ENCODE data around the gene IPO4.
A peak's percentile ranks its signal among the peaks of the same experiment; 100 is the strongest.

Gene IPO4

GRCh38 chr14:24215495-24216344 lies 27.1 kb upstream of the IPO4 start, which contains the start of gene MDP1 (continued):
- peak; percentile 74 for TF ChIP-seq ZBTB11 (tag by site-specific recombination; conservative IDR thresholded peaks at IDR 0.05; ENCODE audit: low read depth)
- no peak for TF ChIP-seq ZNF548 (tag by site-specific recombination; IDR thresholded peaks at IDR 0.05)
- TF ChIP-seq ZBTB8A (tag by site-specific recombination; IDR thresholded peaks at IDR 0.05): peak; percentile 43; the same call in 1 of the 2 replicates
- TF ChIP-seq ZNF639 (tag by site-specific recombination; IDR thresholded peaks at IDR 0.05): peak; percentile 81
- no peak for TF ChIP-seq ATF2 (tag by site-specific recombination; IDR thresholded peaks at IDR 0.05; ENCODE audit: low read depth)
- TF ChIP-seq ZNF692 (tag by site-specific recombination; IDR thresholded peaks at IDR 0.05): peak; percentile 82; the same call in 1 of the 2 replicates
- TF ChIP-seq ZEB2 (tag by site-specific recombination; IDR thresholded peaks at IDR 0.05): peak; percentile 69
- peak; percentile 89 for TF ChIP-seq KLF1 (tag by site-specific recombination; IDR thresholded peaks at IDR 0.05)
- peak; percentile 17; the same call in 1 of the 2 replicates for TF ChIP-seq GLIS1 (tag by site-specific recombination; IDR thresholded peaks at IDR 0.05)
- TF ChIP-seq ZNF121 (tag by site-specific recombination; IDR thresholded peaks at IDR 0.05): no peak
- TF ChIP-seq ZBTB7A (tag by site-specific recombination; IDR thresholded peaks at IDR 0.05; ENCODE audit: low read depth): no peak
- TF ChIP-seq HOXC10 (CRISPR knock-in tag; IDR thresholded peaks at IDR 0.05): no peak
- TF ChIP-seq EGR2 (tag by site-specific recombination; IDR thresholded peaks at IDR 0.05; ENCODE audit: low read depth): no peak
- TF ChIP-seq ZNF324 (tag by site-specific recombination; IDR thresholded peaks at IDR 0.05): peak; percentile 76; the same call in 1 of the 2 replicates
- TF ChIP-seq SETDB1 (IDR thresholded peaks at IDR 0.05; ENCODE audit: insufficient read length, low read length): no peak
- peak; percentile 6; the same call in 1 of the 2 replicates for TF ChIP-seq KLF9 (tag by site-specific recombination; IDR thresholded peaks at IDR 0.05; ENCODE audit: low read depth)
- peak; percentile 58; the same call in 1 of the 2 replicates for TF ChIP-seq ZNF394 (tag by site-specific recombination; IDR thresholded peaks at IDR 0.05; ENCODE audit: borderline replicate concordance)
- TF ChIP-seq KLF17 (tag by site-specific recombination; IDR thresholded peaks at IDR 0.05): peak; percentile 90
- TF ChIP-seq WT1 (tag by site-specific recombination; IDR thresholded peaks at IDR 0.05): 0 out of 2 replicates have a peak, but pooled peaks have one; percentile 32
- no peak for TF ChIP-seq REPIN1 (tag by site-specific recombination; IDR thresholded peaks at IDR 0.05; ENCODE audit: low read depth)
- no peak for TF ChIP-seq GLI2 (tag by site-specific recombination; IDR thresholded peaks at IDR 0.05; ENCODE audit: borderline replicate concordance, low read depth)
- no peak for TF ChIP-seq BCL11B (tag by site-specific recombination; IDR thresholded peaks at IDR 0.05; ENCODE audit: low read depth)
- TF ChIP-seq ZNF433 (tag by site-specific recombination; IDR thresholded peaks at IDR 0.05; ENCODE audit: low read depth): no peak
- no peak for TF ChIP-seq ZNF239 (tag by site-specific recombination; IDR thresholded peaks at IDR 0.05)
- peak; percentile 14; the same call in 1 of the 2 replicates for TF ChIP-seq ZNF341 (tag by site-specific recombination; IDR thresholded peaks at IDR 0.05; ENCODE audit: low read depth)
- TF ChIP-seq ZNF660 (tag by site-specific recombination; IDR thresholded peaks at IDR 0.05): peak; percentile 79
- TF ChIP-seq KLF8 (tag by site-specific recombination; IDR thresholded peaks at IDR 0.05): peak; percentile 98
- peak; percentile 56 for TF ChIP-seq KLF16 (tag by site-specific recombination; IDR thresholded peaks at IDR 0.05)
- TF ChIP-seq ZBTB44 (tag by site-specific recombination; IDR thresholded peaks at IDR 0.05): no peak
